CD4-positive, CD25-positive, alpha-beta regulatory T cell (primary cell): ENCODE measurements around the gene NRAP. TPM values are rescaled to one million over a fixed set of nuclear protein-coding genes. Genes with fewer than 3 reads are reported as not detected.

Source experiments
- ATAC-seq, 2 donors: fragments of 150-1000 bp; cut with Tn5 transposase; one replicate each; pipeline ENCODE4 v1.10.0; 2021; ENCODE audit warnings: low read depth in 2 of 2, moderate number of reproducible peaks in 2 of 2, moderate library complexity in 1 of 2
- DNase-seq, 3 donors: peaks; one replicate each; pipeline versions ENCODE4 v3.0.0 to v3.0.0-alpha.2; 2012 to 2022; ENCODE audit warnings: mixed read lengths in 1 of 3
- H3K27ac ChIP-seq: one replicate; pipeline ENCODE4 v1.7.0; 2013; ENCODE audit warnings: mild to moderate bottlenecking, low read length; ENCODE audit not compliant: insufficient read depth, poor library complexity, severe bottlenecking
- H3K27me3 ChIP-seq: one replicate; pipeline ENCODE4 v1.7.0; 2013; ENCODE audit warnings: low read length; ENCODE audit not compliant: control insufficient read depth, insufficient read depth
- H3K36me3 ChIP-seq: one replicate; pipeline ENCODE4 v1.7.0; 2013; ENCODE audit warnings: mild to moderate bottlenecking, low read length, moderate library complexity; ENCODE audit not compliant: control insufficient read depth, insufficient read depth
- H3K4me1 ChIP-seq: 2 replicates; pipeline ENCODE4 v1.7.0; 2013; ENCODE audit warnings: mild to moderate bottlenecking, low read length; ENCODE audit not compliant: insufficient read depth, control insufficient read depth, poor library complexity, severe bottlenecking
- H3K4me3 ChIP-seq: one replicate; pipeline ENCODE4 v1.7.0; 2013; ENCODE audit warnings: low read depth, mild to moderate bottlenecking, low read length, moderate library complexity
- H3K9me3 ChIP-seq, 2 experiments: 1 replicate in 1 of 2; 2 replicates in 1 of 2; pipeline ENCODE4 v1.7.0; 2013; ENCODE audit warnings: low read length in 2 of 2, mild to moderate bottlenecking in 1 of 2, moderate library complexity in 1 of 2; ENCODE audit not compliant: control insufficient read depth in 2 of 2
- H3K27ac Mint-ChIP-seq, 3 donors: one replicate each; pipeline ENCODE4 v1.8.0; 2020 to 2022; ENCODE audit warnings: mild to moderate bottlenecking in 3 of 3, mixed read lengths in 3 of 3, moderate library complexity in 2 of 3
- H3K27me3 Mint-ChIP-seq: one replicate; pipeline ENCODE4 v1.8.0; 2022; ENCODE audit warnings: mild to moderate bottlenecking, mixed read lengths
- H3K36me3 Mint-ChIP-seq: one replicate; pipeline ENCODE4 v1.8.0; 2020; ENCODE audit warnings: mixed read lengths
- H3K4me1 Mint-ChIP-seq, 4 donors: one replicate each; pipeline ENCODE4 v1.8.0; 2020 to 2022; ENCODE audit warnings: mixed read lengths in 4 of 4, mild to moderate bottlenecking in 1 of 4
- H3K4me3 Mint-ChIP-seq, 4 donors: one replicate each; pipeline ENCODE4 v1.8.0; 2020 to 2022; ENCODE audit warnings: mild to moderate bottlenecking in 4 of 4, mixed read lengths in 4 of 4, moderate library complexity in 3 of 4
- H3K9me3 Mint-ChIP-seq, 7 donors: one replicate each; pipeline ENCODE4 v1.8.0; 2020 to 2022; ENCODE audit warnings: mixed read lengths in 7 of 7, mild to moderate bottlenecking in 3 of 7, moderate library complexity in 2 of 7
- polyA plus RNA-seq, 4 donors: library from polyadenylated mRNA; unstranded; fragments of 300-500 nt; fragmentation: Illumina TruSeq; gene quantifications; one replicate each; pipeline ENCODE4 v1.2.3, GENCODE V29; 2021
- total RNA-seq: library from RNA; stranded (reverse); gene quantifications from one replicate; pipeline ENCODE4 v1.2.3, GENCODE V29; 2022

The NRAP gene
- total and polyA plus RNA-seq, 5 donors from 2014 or later: not detected

GRCh38 chr10:113555245-113555644 is 108.6 kb downstream of the NRAP start:
- no peak overlapping the region for H3K4me3 Mint-ChIP-seq

GRCh38 chr10:113554214-113554613 is 109.6 kb downstream of the NRAP start:
- ATAC-seq (no peak), DNase-seq (no peak)
- no peak overlapping the region for H3K4me3 Mint-ChIP-seq
- Histone ChIP-seq H3K9me3 (no peaks in the 10 kb centered on the region), H3K27me3 (no peaks in the 10 kb centered on the region), H3K4me1 (no peaks in the 10 kb centered on the region), H3K4me3 (no peak overlapping the region), H3K27ac (no peak overlapping the region), H3K36me3 (no peaks in the 10 kb centered on the region)
- no peaks in the 10 kb centered on the region for H3K36me3 Mint-ChIP-seq
- peaks cover 0 to 12% (median 2%) of the 10 kb centered on the region in 4 donors for H3K4me1 Mint-ChIP-seq
- no peak overlapping the region for H3K27ac Mint-ChIP-seq
- H3K9me3 Mint-ChIP-seq: peaks cover 0 to 2% (median 0%) of the 10 kb centered on the region in 7 donors
- no peaks in the 10 kb centered on the region for H3K27me3 Mint-ChIP-seq

More at GRCh38 chr10:113555245-113555644, 108.6 kb downstream of the NRAP start:
- no peaks in the 10 kb centered on the region for H3K36me3 Mint-ChIP-seq
- H3K36me3 ChIP-seq: no peaks in the 10 kb centered on the region
- peaks cover 0 to 12% (median 2%) of the 10 kb centered on the region in 4 donors for H3K4me1 Mint-ChIP-seq
- DNase-seq (no peak), ATAC-seq (no peak)
- H3K9me3 ChIP-seq: no peaks in the 10 kb centered on the region
- no peaks in the 10 kb centered on the region for H3K27me3 Mint-ChIP-seq
- no peak overlapping the region for H3K27ac ChIP-seq
- no peak overlapping the region for H3K27ac Mint-ChIP-seq
- H3K27me3 ChIP-seq: no peaks in the 10 kb centered on the region
- peaks cover 0 to 2% (median 0%) of the 10 kb centered on the region in 7 donors for H3K9me3 Mint-ChIP-seq
- no peak overlapping the region for H3K4me3 ChIP-seq
- no peaks in the 10 kb centered on the region for H3K4me1 ChIP-seq

DNA sequence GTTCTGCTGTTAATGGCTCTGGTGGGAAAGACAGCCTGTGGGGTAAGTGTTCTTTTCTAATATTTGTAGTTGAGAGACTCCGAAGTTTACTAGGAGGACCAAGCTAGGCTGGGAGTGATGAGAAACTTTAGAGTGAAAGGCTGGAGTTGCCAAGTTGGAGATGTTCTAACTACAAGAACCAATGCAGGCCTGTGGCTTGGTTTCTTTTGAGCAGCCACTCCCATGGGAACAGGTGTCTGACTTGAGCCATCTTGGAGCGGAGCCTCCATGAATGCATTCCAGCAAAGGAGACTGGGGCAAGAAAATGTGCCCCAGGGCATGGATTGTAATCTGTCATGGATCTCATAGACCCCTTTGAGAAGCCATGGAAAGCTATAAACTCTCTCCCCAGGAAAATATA is 110.7 kb downstream of the NRAP start:
- Histone ChIP-seq H3K4me3 (no peak overlapping the region), H3K27ac (no peak overlapping the region), H3K4me1 (no peaks in the 10 kb centered on the region), H3K9me3 (no peaks in the 10 kb centered on the region), H3K36me3 (no peaks in the 10 kb centered on the region), H3K27me3 (no peaks in the 10 kb centered on the region)
- no peak overlapping the region for H3K27ac Mint-ChIP-seq
- DNase-seq (no peak), ATAC-seq (no peak)
- H3K4me1 Mint-ChIP-seq: peaks cover 0 to 8% (median 2%) of the 10 kb centered on the region in 4 donors
- peaks cover 0 to 2% (median 0%) of the 10 kb centered on the region in 7 donors for H3K9me3 Mint-ChIP-seq
- H3K36me3 Mint-ChIP-seq: no peaks in the 10 kb centered on the region
- no peaks in the 10 kb centered on the region for H3K27me3 Mint-ChIP-seq
- no peak overlapping the region for H3K4me3 Mint-ChIP-seq

GRCh38 chr10:113552701-113553100 is 111.1 kb downstream of the NRAP start, which contains the start of gene HABP2:
Gene HABP2, plus strand, starts transcription at chr10:113553053. Its CDS starts 69 bp downstream, at chr10:113553122.
- no peak within 1 kb of the TSS for H3K27ac Mint-ChIP-seq
- Histone ChIP-seq H3K36me3 (no peaks in the 10 kb centered on the region), H3K27me3 (no peaks in the 10 kb centered on the region)

GRCh38 chr10:113552014-113552413 is 111.8 kb downstream of the NRAP start:
- Histone ChIP-seq H3K27me3 (no peaks in the 10 kb centered on the region), H3K36me3 (no peaks in the 10 kb centered on the region), H3K4me1 (no peaks in the 10 kb centered on the region), H3K27ac (no peak overlapping the region), H3K9me3 (no peaks in the 10 kb centered on the region), H3K4me3 (no peak overlapping the region)
- Mint-ChIP-seq H3K27ac (no peak overlapping the region), H3K9me3 (peaks cover 0 to 2% (median 0%) of the 10 kb centered on the region in 7 donors), H3K36me3 (no peaks in the 10 kb centered on the region), H3K27me3 (no peaks in the 10 kb centered on the region), H3K4me3 (no peak overlapping the region), H3K4me1 (peaks cover 0 to 2% (median 0%) of the 10 kb centered on the region in 4 donors)
- no peak for DNase-seq
- no peak for ATAC-seq

More at GRCh38 chr10:113552701-113553100, 111.1 kb downstream of the NRAP start, which contains the start of gene HABP2:
- no peaks in the 10 kb centered on the region for H3K36me3 Mint-ChIP-seq
- DNase-seq (no peak), ATAC-seq (no peak)
- Histone ChIP-seq H3K27ac (no peak within 1 kb of the TSS), H3K4me1 (no peaks in the 10 kb centered on the region), H3K9me3 (no peaks in the 10 kb centered on the region), H3K4me3 (no peak within 1 kb of the TSS)
- peaks cover 0 to 4% (median 2%) of the 10 kb centered on the region in 4 donors for H3K4me1 Mint-ChIP-seq
- H3K27me3 Mint-ChIP-seq: no peaks in the 10 kb centered on the region
- H3K9me3 Mint-ChIP-seq: peaks cover 0 to 2% (median 0%) of the 10 kb centered on the region in 7 donors
- H3K4me3 Mint-ChIP-seq: no peak within 1 kb of the TSS

- no peak overlapping the region for H3K27ac ChIP-seq
- no peak for ATAC-seq
Observed at GRCh38 chr10:113550365-113550764, 113.5 kb downstream of the NRAP start.

DNA sequence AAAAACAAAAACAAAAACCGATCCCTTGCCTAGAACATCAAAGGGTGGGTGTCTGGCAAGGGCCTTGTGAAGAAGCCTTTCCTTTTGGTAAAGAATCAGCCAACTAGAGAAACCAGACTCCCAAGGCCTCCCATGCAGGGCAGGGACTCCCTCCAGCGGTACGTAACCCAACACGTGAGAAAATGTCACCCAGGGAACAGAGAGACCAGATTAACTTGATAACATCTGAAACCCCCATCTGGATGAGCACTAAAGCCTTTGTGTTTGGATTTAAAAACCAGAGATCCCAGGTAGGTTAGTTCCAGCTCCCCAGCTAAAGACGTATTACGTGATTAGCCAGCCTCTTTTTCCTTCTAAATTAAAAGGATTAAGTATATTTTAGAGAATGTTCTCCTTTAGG is 114.0 kb downstream of the NRAP start:
- Histone ChIP-seq H3K9me3 (no peaks in the 10 kb centered on the region), H3K27ac (no peak overlapping the region), H3K27me3 (no peaks in the 10 kb centered on the region), H3K36me3 (no peaks in the 10 kb centered on the region), H3K4me1 (no peaks in the 10 kb centered on the region), H3K4me3 (no peak overlapping the region)
- H3K27ac Mint-ChIP-seq: no peak overlapping the region
- DNase-seq (no peak), ATAC-seq (no peak)
- no peak overlapping the region for H3K4me3 Mint-ChIP-seq
- H3K9me3 Mint-ChIP-seq: peaks cover 0 to 2% (median 0%) of the 10 kb centered on the region in 7 donors
- no peaks in the 10 kb centered on the region for H3K4me1 Mint-ChIP-seq
- H3K36me3 Mint-ChIP-seq: no peaks in the 10 kb centered on the region
- H3K27me3 Mint-ChIP-seq: no peaks in the 10 kb centered on the region

More at GRCh38 chr10:113550365-113550764, 113.5 kb downstream of the NRAP start:
- Mint-ChIP-seq H3K36me3 (no peaks in the 10 kb centered on the region), H3K9me3 (peaks cover 0 to 2% (median 0%) of the 10 kb centered on the region in 7 donors), H3K4me3 (no peak overlapping the region), H3K27ac (no peak overlapping the region), H3K27me3 (no peaks in the 10 kb centered on the region), H3K4me1 (no peaks in the 10 kb centered on the region)
- H3K27me3 ChIP-seq: no peaks in the 10 kb centered on the region
- DNase-seq: no peak
- H3K9me3 ChIP-seq: no peaks in the 10 kb centered on the region
- H3K36me3 ChIP-seq: no peaks in the 10 kb centered on the region
- no peak overlapping the region for H3K4me3 ChIP-seq
- no peaks in the 10 kb centered on the region for H3K4me1 ChIP-seq

DNA sequence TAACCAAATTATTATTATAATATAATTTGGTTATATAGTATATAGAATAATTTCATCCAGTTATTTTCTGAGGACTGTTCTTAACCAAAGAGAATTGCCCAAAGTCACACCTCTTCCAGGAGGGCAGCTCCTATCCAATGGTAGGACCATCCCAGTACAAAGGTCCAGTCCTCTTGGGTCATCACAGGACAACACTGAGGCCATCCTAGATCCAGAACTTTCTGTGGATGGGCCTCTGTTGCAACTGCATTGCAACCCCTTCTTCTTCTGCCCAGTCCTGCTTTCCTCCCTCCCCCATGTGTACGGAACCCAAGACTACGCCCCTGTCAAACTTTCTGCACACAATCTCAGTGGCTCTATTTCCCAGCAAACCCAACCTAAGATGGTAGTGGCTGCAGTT is 116.4 kb downstream of the NRAP start:
- ATAC-seq (no peak), DNase-seq (no peak)
- Histone ChIP-seq H3K9me3 (no peaks in the 10 kb centered on the region), H3K36me3 (no peaks in the 10 kb centered on the region), H3K4me3 (no peak overlapping the region), H3K4me1 (no peaks in the 10 kb centered on the region), H3K27ac (no peak overlapping the region), H3K27me3 (no peaks in the 10 kb centered on the region)
- peaks cover 0 to 2% (median 0%) of the 10 kb centered on the region in 7 donors for H3K9me3 Mint-ChIP-seq
- no peaks in the 10 kb centered on the region for H3K4me1 Mint-ChIP-seq
- H3K27ac Mint-ChIP-seq: no peak overlapping the region
- H3K36me3 Mint-ChIP-seq: no peaks in the 10 kb centered on the region
- no peak overlapping the region for H3K4me3 Mint-ChIP-seq
- no peaks in the 10 kb centered on the region for H3K27me3 Mint-ChIP-seq
